ENCODE measurements around the gene TMEM41B. TPM values are rescaled to one million over a fixed set of nuclear protein-coding genes. Genes with fewer than 3 reads are reported as not detected.

The TMEM41B gene
- total RNA-seq, 1 experiment from 2014 or later, result 67.2 TPM

GRCh38 chr11:9277176-9277575 lies 37.2 kb downstream of the TMEM41B start:
- intact Hi-C loops (cut with micrococcal nuclease), result loop anchor here (5.0 kb wide), 1 partner anchor 230 kb away; no protein-coding TSS in a partner anchor

GRCh38 chr11:9276571-9276970 lies 37.8 kb downstream of the TMEM41B start:
- Histone ChIP-seq H3K4me2 (ENCODE audit: low read length) (no peak overlapping the region), H3K4me1 (ENCODE audit: control insufficient read depth in 1 of 2, insufficient read depth in 2 of 2, low read length in 2 of 2) (peaks cover 0 to 5% of the 10 kb centered on the region in 2 experiments; a peak in 2 of 4 replicates), H3K27ac (ENCODE audit: low read depth, low read length) (no peak overlapping the region), H3K79me2 (ENCODE audit: insufficient read depth, low read length) (no peaks in the 10 kb centered on the region), H4K20me1 (ENCODE audit: insufficient read depth) (no peaks in the 10 kb centered on the region), H2AFZ (ENCODE audit: low read depth, low read length, poor library complexity, severe bottlenecking) (no peak overlapping the region), H3K9me2 (ENCODE audit: insufficient read depth) (no peaks in the 10 kb centered on the region), H3K9me3 (ENCODE audit: control insufficient read depth in 1 of 2, insufficient read depth in 1 of 2, low read depth in 1 of 2, low read length in 2 of 2) (no peaks in the 10 kb centered on the region), H3K4me3 (replicated peaks in 1 of 2; ENCODE audit: low read depth in 1 of 2, low read length in 2 of 2) (no peak overlapping the region), H3K27me3 (ENCODE audit: insufficient read depth, low read length) (no peaks in the 10 kb centered on the region), H3K9ac (ENCODE audit: low read length) (no peak overlapping the region), H3K36me3 (ENCODE audit: control insufficient read depth in 1 of 2, insufficient read depth in 2 of 2, low read length in 2 of 2) (peaks cover 0 to 2% of the 10 kb centered on the region in 2 experiments; a peak in 3 of 4 replicates)
- ATAC-seq (peak; percentile 73), DNase-seq (ENCODE audit: low read depth, low spot score) (no peak)
- POLR2A ChIA-PET, result no interaction called here
- intact Hi-C loops (cut with micrococcal nuclease), result loop anchor here (5.0 kb wide), 1 partner anchor 231 kb away; no protein-coding TSS in a partner anchor
- CTCF ChIA-PET, result interaction anchor here (1.6 kb wide), 1 partner anchor 230 kb away, joined by 11 read pairs; no protein-coding TSS in a partner anchor
- no TSS peak for BruUV-seq (replicated peaks)
- RAD21 ChIA-PET (ENCODE audit: low non-redundant PET in 1 of 2, low total read pairs in 2 of 2, uncharacterized antibody in 2 of 2, unreplicated experiment in 2 of 2), result interaction anchor here in 1 of 2 experiments (1.8 kb wide), 1 partner anchor 230 kb away, joined by 9 read pairs; no protein-coding TSS in a partner anchor
- TF ChIP-seq, protein P1, sequence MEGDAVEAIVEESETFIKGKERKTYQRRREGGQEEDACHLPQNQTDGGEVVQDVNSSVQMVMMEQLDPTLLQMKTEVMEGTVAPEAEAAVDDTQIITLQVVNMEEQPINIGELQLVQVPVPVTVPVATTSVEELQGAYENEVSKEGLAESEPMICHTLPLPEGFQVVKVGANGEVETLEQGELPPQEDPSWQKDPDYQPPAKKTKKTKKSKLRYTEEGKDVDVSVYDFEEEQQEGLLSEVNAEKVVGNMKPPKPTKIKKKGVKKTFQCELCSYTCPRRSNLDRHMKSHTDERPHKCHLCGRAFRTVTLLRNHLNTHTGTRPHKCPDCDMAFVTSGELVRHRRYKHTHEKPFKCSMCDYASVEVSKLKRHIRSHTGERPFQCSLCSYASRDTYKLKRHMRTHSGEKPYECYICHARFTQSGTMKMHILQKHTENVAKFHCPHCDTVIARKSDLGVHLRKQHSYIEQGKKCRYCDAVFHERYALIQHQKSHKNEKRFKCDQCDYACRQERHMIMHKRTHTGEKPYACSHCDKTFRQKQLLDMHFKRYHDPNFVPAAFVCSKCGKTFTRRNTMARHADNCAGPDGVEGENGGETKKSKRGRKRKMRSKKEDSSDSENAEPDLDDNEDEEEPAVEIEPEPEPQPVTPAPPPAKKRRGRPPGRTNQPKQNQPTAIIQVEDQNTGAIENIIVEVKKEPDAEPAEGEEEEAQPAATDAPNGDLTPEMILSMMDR (IDR thresholded peaks at IDR 0.05 in 2 of 3, conservative IDR thresholded peaks at IDR 0.05 in 1 of 3; ENCODE audit: borderline replicate concordance in 1 of 3, insufficient read depth in 1 of 3, low read depth in 2 of 3, low read length in 2 of 3), result peak; percentile 8 to 28 (median 11); a peak in 1 of 6 replicates
- TF ChIP-seq, protein P2, sequence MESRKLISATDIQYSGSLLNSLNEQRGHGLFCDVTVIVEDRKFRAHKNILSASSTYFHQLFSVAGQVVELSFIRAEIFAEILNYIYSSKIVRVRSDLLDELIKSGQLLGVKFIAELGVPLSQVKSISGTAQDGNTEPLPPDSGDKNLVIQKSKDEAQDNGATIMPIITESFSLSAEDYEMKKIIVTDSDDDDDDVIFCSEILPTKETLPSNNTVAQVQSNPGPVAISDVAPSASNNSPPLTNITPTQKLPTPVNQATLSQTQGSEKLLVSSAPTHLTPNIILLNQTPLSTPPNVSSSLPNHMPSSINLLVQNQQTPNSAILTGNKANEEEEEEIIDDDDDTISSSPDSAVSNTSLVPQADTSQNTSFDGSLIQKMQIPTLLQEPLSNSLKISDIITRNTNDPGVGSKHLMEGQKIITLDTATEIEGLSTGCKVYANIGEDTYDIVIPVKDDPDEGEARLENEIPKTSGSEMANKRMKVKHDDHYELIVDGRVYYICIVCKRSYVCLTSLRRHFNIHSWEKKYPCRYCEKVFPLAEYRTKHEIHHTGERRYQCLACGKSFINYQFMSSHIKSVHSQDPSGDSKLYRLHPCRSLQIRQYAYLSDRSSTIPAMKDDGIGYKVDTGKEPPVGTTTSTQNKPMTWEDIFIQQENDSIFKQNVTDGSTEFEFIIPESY (IDR thresholded peaks at IDR 0.05; ENCODE audit: extremely low read depth, insufficient replicate concordance, low read length), result no peak
- TF ChIP-seq ELF1 (IDR thresholded peaks at IDR 0.05; ENCODE audit: borderline replicate concordance, low read depth), result no peak

More at GRCh38 chr11:9277176-9277575, 37.2 kb downstream of the TMEM41B start:
- CTCF ChIA-PET, result interaction anchor here (1.0 to 1.6 kb wide), 2 partner anchors 108 to 229 kb away, joined by 3 to 11 read pairs; no protein-coding TSS in a partner anchor
- RAD21 ChIA-PET (ENCODE audit: low non-redundant PET in 1 of 2, low total read pairs in 2 of 2, uncharacterized antibody in 2 of 2, unreplicated experiment in 2 of 2), result interaction anchor here in 1 of 2 experiments (1.8 kb wide), 1 partner anchor 229 kb away, joined by 9 read pairs; no protein-coding TSS in a partner anchor
- no peak for ATAC-seq
- Histone ChIP-seq H4K20me1 (ENCODE audit: insufficient read depth) (no peaks in the 10 kb centered on the region), H3K27ac (ENCODE audit: low read depth, low read length) (no peak overlapping the region), H3K27me3 (ENCODE audit: insufficient read depth, low read length) (no peaks in the 10 kb centered on the region), H3K36me3 (ENCODE audit: control insufficient read depth in 1 of 2, insufficient read depth in 2 of 2, low read length in 2 of 2) (peaks cover 0 to 2% of the 10 kb centered on the region in 2 experiments; a peak in 3 of 4 replicates), H3K4me3 (replicated peaks in 1 of 2; ENCODE audit: low read depth in 1 of 2, low read length in 2 of 2) (no peak overlapping the region), H3K4me2 (ENCODE audit: low read length) (no peak overlapping the region), H3K9me2 (ENCODE audit: insufficient read depth) (no peaks in the 10 kb centered on the region), H2AFZ (ENCODE audit: low read depth, low read length, poor library complexity, severe bottlenecking) (no peak overlapping the region), H3K4me1 (ENCODE audit: control insufficient read depth in 1 of 2, insufficient read depth in 2 of 2, low read length in 2 of 2) (peaks cover 0 to 5% of the 10 kb centered on the region in 2 experiments; a peak in 2 of 4 replicates), H3K9ac (ENCODE audit: low read length) (no peak overlapping the region), H3K79me2 (ENCODE audit: insufficient read depth, low read length) (no peaks in the 10 kb centered on the region), H3K9me3 (ENCODE audit: control insufficient read depth in 1 of 2, insufficient read depth in 1 of 2, low read depth in 1 of 2, low read length in 2 of 2) (no peaks in the 10 kb centered on the region)
- TF ChIP-seq, protein P1 (IDR thresholded peaks at IDR 0.05 in 2 of 3, conservative IDR thresholded peaks at IDR 0.05 in 1 of 3; ENCODE audit: borderline replicate concordance in 1 of 3, insufficient read depth in 1 of 3, low read depth in 2 of 3, low read length in 2 of 3), result no peak
- no peak for TF ChIP-seq RAD21 (IDR thresholded peaks at IDR 0.05; ENCODE audit: low read depth)
- no peak for TF ChIP-seq EGR1 (IDR thresholded peaks at IDR 0.05; ENCODE audit: low read depth)
- TF ChIP-seq FOSL1 (IDR thresholded peaks at IDR 0.05; ENCODE audit: low read depth), result no peak
- TF ChIP-seq JUND (IDR thresholded peaks at IDR 0.05), result no peak
- no peak for TF ChIP-seq POLR2A (IDR thresholded peaks at IDR 0.05; ENCODE audit: borderline replicate concordance, extremely low read depth, insufficient read depth, insufficient read length)
- no peak for TF ChIP-seq EZH2phosphoT487 (IDR thresholded peaks at IDR 0.05; ENCODE audit: borderline replicate concordance)
- POLR2A ChIA-PET, result no interaction called here
- DNase-seq (ENCODE audit: low read depth, low spot score), result no peak
- no TSS peak for BruUV-seq (replicated peaks)

Measured in HCT116 (cell line).